ELR (cell line): ENCODE results near the gene PEX5.

Experiments
- DNase-seq: peaks from one replicate; pipeline ENCODE4 v3.0.0-alpha.2; 2015; ENCODE audit warnings: low read depth

PEX5 gene

GRCh38 chr12:7189398-7190267 lies at the start of gene PEX5:
PEX5 (plus strand) TSS chr12:7189686; CDS start chr12:7190378, 692 bp downstream.
- peak; percentile 96 for DNase-seq

GRCh38 chr12:7141351-7142005 lies 48.0 kb upstream of the PEX5 start:
- no peak for DNase-seq

GRCh38 chr12:7142056-7142644 lies 47.3 kb upstream of the PEX5 start:
- DNase-seq: peak; percentile 71

- DNase-seq: no peak
Observed at GRCh38 chr12:7142809-7143465, 46.5 kb upstream of the PEX5 start.

GRCh38 chr12:7143564-7143963 lies 45.9 kb upstream of the PEX5 start:
- no peak for DNase-seq

- DNase-seq: peak; percentile 69
Observed at GRCh38 chr12:7144414-7145120, 44.9 kb upstream of the PEX5 start.

GRCh38 chr12:7145671-7146070 lies 43.8 kb upstream of the PEX5 start:
- DNase-seq: peak; percentile 25

GRCh38 chr12:7146228-7146627 lies 43.3 kb upstream of the PEX5 start:
- DNase-seq: peak; percentile 4

- no peak for DNase-seq
Observed at GRCh38 chr12:7146906-7147305, 42.6 kb upstream of the PEX5 start.

GRCh38 chr12:7150356-7150755 lies 39.1 kb upstream of the PEX5 start:
- no peak for DNase-seq

- no peak for DNase-seq
Observed at GRCh38 chr12:7150841-7151240, 38.6 kb upstream of the PEX5 start.

- DNase-seq: no peak
Observed at GRCh38 chr12:7151532-7151931, 38.0 kb upstream of the PEX5 start.

- DNase-seq: no peak
Observed at GRCh38 chr12:7152818-7153217, 36.7 kb upstream of the PEX5 start.

- DNase-seq: no peak
Observed at GRCh38 chr12:7154042-7154441, 35.4 kb upstream of the PEX5 start.

GRCh38 chr12:7154901-7155470 lies 34.5 kb upstream of the PEX5 start:
- DNase-seq: no peak

GRCh38 chr12:7155471-7156034 lies 33.9 kb upstream of the PEX5 start:
- no peak for DNase-seq

- DNase-seq: no peak
Observed at GRCh38 chr12:7156259-7157197, 33.0 kb upstream of the PEX5 start.

GRCh38 chr12:7157391-7157790 lies 32.1 kb upstream of the PEX5 start:
- no peak for DNase-seq

GRCh38 chr12:7158781-7159609 lies 30.5 kb upstream of the PEX5 start:
- DNase-seq: no peak
